DOHH2 (cell line): Measurements from ENCODE around the gene CD177.

Experiments used
- H3F3A ChIP-seq: fragments of 200-600 bp; sonication (generic), shearing (Covaris generic); 2 replicates; pipeline ENCODE4 v1.6.0; 2016; ENCODE audit warnings: antibody characterized with exemption, mild to moderate bottlenecking; ENCODE audit not compliant: control insufficient read depth, insufficient read depth
- H3K27ac ChIP-seq: fragments of 200-600 bp; sonication (generic); 2 replicates; pipeline ENCODE4 v1.5.1; 2014; ENCODE audit warnings: low read depth, mild to moderate bottlenecking, low read length, moderate library complexity
- H3K27me3 ChIP-seq: fragments of 200-600 bp; sonication (generic); 2 replicates; pipeline ENCODE4 v1.6.1; 2014; ENCODE audit warnings: mild to moderate bottlenecking, low read length, mixed read lengths; ENCODE audit not compliant: control insufficient read depth
- H3K36me3 ChIP-seq: fragments of 200-600 bp; sonication (generic); 2 replicates; pipeline ENCODE4 v1.6.1; 2014; ENCODE audit warnings: mild to moderate bottlenecking, low read length, moderate library complexity, mixed read lengths; ENCODE audit not compliant: control insufficient read depth
- H3K4me1 ChIP-seq: fragments of 200-600 bp; sonication (generic); 2 replicates; pipeline ENCODE4 v1.6.1; 2014; ENCODE audit warnings: mild to moderate bottlenecking, low read length, mixed read lengths; ENCODE audit not compliant: control insufficient read depth
- H3K4me2 ChIP-seq: fragments of 200-600 bp; sonication (generic); 2 replicates; pipeline ENCODE4 v1.6.0; 2014; ENCODE audit warnings: mild to moderate bottlenecking, low read length, moderate library complexity
- H3K4me3 ChIP-seq: fragments of 200-600 bp; sonication (generic); 2 replicates; pipeline ENCODE4 v1.5.1; 2014; ENCODE audit warnings: mild to moderate bottlenecking, low read length, mixed read lengths
- H3K79me2 ChIP-seq: fragments of 200-600 bp; sonication (generic); 2 replicates; pipeline ENCODE4 v1.6.1; 2014; ENCODE audit warnings: mild to moderate bottlenecking, low read length, mixed read lengths; ENCODE audit not compliant: control insufficient read depth
- H3K9me2 ChIP-seq: fragments of 200-600 bp; sonication (generic); replicated peaks from 2 replicates; pipeline ENCODE4 v1.6.1; 2014; ENCODE audit warnings: mild to moderate bottlenecking, low read length, mixed read lengths; ENCODE audit not compliant: control insufficient read depth
- H3K9me3 ChIP-seq: fragments of 200-600 bp; sonication (generic); 2 replicates; pipeline ENCODE4 v1.6.1; 2014; ENCODE audit warnings: antibody characterized with exemption, low read length, mixed read lengths; ENCODE audit not compliant: control insufficient read depth, insufficient read depth
- H4K20me1 ChIP-seq: fragments of 200-600 bp; sonication (generic); 2 replicates; pipeline ENCODE4 v1.6.0; 2014; ENCODE audit warnings: low read depth, mild to moderate bottlenecking, antibody characterized with exemption, low read length, moderate library complexity; ENCODE audit not compliant: control insufficient read depth, insufficient read depth
- CTCF ChIP-seq: fragments of 200-600 bp; sonication (generic); IDR thresholded peaks from one replicate; pipeline ENCODE4 v1.5.1; 2014; ENCODE audit warnings: antibody characterized with exemption, mild to moderate bottlenecking, low read depth, low read length; ENCODE audit not compliant: poor library complexity, severe bottlenecking
- EZH2phosphoT487 ChIP-seq: fragments of 200-600 bp; sonication (generic); IDR thresholded peaks from 2 replicates; pipeline ENCODE4 v1.6.1; 2017; ENCODE audit warnings: borderline replicate concordance, mild to moderate bottlenecking, antibody characterized with exemption, low read length, moderate library complexity, mixed read lengths

Gene CD177

GRCh38 chr19:43311706-43312105 lies 41.8 kb upstream of the CD177 start:
- TF ChIP-seq CTCF, result no peak
- no peak for TF ChIP-seq EZH2phosphoT487
- Histone ChIP-seq H3K79me2 (no peaks in the 10 kb centered on the region), H3K27me3 (no peaks in the 10 kb centered on the region), H3K9me3 (no peaks in the 10 kb centered on the region), H3F3A (no peaks in the 10 kb centered on the region), H4K20me1 (no peaks in the 10 kb centered on the region), H3K36me3 (no peaks in the 10 kb centered on the region), H3K4me3 (no peak overlapping the region), H3K27ac (no peak overlapping the region), H3K4me1 (no peaks in the 10 kb centered on the region), H3K4me2 (no peak overlapping the region), H3K9me2 (no peaks in the 10 kb centered on the region)

GRCh38 chr19:43313711-43314495 lies 39.6 kb upstream of the CD177 start:
- H4K20me1 ChIP-seq, result no peaks in the 10 kb centered on the region
- no peaks in the 10 kb centered on the region for H3K36me3 ChIP-seq
- H3K27me3 ChIP-seq, result no peaks in the 10 kb centered on the region
- H3K79me2 ChIP-seq, result no peaks in the 10 kb centered on the region
- H3K4me1 ChIP-seq, result no peaks in the 10 kb centered on the region
- H3K27ac ChIP-seq, result no peak overlapping the region
- H3K4me2 ChIP-seq, result no peak overlapping the region
- H3F3A ChIP-seq, result no peaks in the 10 kb centered on the region
- H3K9me3 ChIP-seq, result no peaks in the 10 kb centered on the region
- TF ChIP-seq CTCF, result no peak
- TF ChIP-seq EZH2phosphoT487, result no peak
- H3K4me3 ChIP-seq, result no peak overlapping the region
- H3K9me2 ChIP-seq, result no peaks in the 10 kb centered on the region

- Histone ChIP-seq H3K9me3 (no peaks in the 10 kb centered on the region), H3K9me2 (no peaks in the 10 kb centered on the region), H3K27ac (no peak overlapping the region), H3K79me2 (no peaks in the 10 kb centered on the region), H4K20me1 (no peaks in the 10 kb centered on the region), H3K4me3 (no peak overlapping the region), H3K36me3 (no peaks in the 10 kb centered on the region), H3K4me2 (no peak overlapping the region), H3F3A (no peaks in the 10 kb centered on the region), H3K4me1 (no peaks in the 10 kb centered on the region), H3K27me3 (no peaks in the 10 kb centered on the region)
- TF ChIP-seq EZH2phosphoT487 (no peak), CTCF (no peak)
Measured at GRCh38 chr19:43315851-43316250, 37.6 kb upstream of the CD177 start.
